ENCODE data around the gene ECHDC3.

ECHDC3 gene

DNA sequence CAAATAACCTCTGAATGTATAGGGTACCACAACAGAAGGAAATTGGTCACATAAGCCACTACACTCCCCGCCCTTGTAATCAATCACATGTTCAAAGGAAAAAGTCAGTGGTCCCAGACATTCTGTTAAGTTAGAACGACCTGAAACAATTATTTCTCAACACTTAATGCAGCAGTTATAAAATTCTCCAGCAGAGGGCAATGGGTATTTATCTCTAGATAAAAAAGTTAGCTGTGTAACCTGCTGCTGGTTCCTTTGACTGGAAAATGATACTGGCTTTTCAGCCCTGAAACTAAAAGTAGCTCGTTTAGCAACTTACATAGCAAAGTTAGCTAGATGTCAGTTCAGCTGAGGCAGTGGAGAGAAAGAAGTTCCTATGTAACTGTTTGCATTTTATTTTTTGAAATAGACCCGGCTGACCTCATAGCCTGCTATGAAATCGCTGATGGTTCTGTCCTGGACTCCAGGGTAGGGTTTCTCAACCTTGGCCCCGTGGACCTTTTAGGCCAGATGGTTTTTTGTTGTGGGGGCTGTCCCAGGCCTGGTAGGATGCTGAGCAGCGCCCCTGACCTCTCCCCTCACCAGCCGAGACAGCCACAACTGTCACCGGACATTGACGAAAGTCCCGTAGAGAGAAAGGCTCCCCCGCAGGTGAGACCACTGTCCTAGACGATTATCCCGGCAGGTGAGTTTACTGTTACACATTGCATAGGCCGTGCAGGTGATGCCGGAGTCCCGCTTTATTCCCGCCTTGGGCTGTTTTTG lies 40.8 kb downstream of the ECHDC3 start:
- no peak for DNase-seq (ENCODE audit: low read depth)

DNA sequence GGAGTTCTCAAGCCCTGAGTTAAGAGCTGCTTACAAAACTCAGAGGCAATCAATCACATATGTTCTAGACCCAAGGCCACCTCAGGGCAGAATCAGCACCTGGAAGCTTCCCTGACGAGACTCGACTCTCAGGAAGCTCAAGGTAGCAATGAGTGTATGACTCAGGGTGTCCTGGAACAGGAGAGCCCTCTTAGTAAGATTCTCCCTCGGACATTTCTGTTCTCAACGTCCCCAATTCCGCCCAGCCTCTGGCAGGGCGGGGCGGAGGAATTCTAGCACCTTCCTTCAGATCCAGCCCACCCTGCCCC lies 41.3 kb downstream of the ECHDC3 start:
- DNase-seq (ENCODE audit: low read depth): no peak

DNA sequence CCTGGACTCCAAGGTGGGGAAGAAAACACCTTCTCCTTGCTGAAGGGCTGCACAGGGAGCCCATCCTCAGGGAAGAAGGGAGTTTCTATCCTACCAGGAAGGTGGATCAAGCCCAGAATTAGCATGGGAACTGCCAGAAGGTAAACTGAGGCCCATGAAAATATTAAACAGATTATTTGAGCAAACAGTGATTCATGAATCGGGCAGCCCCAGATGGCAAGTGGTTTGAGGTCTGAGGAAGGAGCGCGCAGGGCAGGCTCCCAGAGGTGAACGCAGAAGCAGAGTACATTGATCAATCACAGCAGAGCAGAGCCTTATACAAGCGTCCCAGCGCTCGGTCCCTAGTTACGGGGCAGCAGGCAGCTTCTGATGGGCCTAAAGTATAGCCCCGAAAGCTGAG lies 45.2 kb downstream of the ECHDC3 start:
- no peak for DNase-seq (ENCODE audit: low read depth)

- DNase-seq (ENCODE audit: low read depth): no peak
Measured at GRCh38 chr10:11787846-11788245, 45.7 kb downstream of the ECHDC3 start.

GRCh38 chr10:11789306-11789705 lies 47.1 kb downstream of the ECHDC3 start:
- DNase-seq (ENCODE audit: low read depth): no peak

GRCh38 chr10:11789956-11790355 lies 47.8 kb downstream of the ECHDC3 start:
- DNase-seq (ENCODE audit: low read depth): no peak

DNA sequence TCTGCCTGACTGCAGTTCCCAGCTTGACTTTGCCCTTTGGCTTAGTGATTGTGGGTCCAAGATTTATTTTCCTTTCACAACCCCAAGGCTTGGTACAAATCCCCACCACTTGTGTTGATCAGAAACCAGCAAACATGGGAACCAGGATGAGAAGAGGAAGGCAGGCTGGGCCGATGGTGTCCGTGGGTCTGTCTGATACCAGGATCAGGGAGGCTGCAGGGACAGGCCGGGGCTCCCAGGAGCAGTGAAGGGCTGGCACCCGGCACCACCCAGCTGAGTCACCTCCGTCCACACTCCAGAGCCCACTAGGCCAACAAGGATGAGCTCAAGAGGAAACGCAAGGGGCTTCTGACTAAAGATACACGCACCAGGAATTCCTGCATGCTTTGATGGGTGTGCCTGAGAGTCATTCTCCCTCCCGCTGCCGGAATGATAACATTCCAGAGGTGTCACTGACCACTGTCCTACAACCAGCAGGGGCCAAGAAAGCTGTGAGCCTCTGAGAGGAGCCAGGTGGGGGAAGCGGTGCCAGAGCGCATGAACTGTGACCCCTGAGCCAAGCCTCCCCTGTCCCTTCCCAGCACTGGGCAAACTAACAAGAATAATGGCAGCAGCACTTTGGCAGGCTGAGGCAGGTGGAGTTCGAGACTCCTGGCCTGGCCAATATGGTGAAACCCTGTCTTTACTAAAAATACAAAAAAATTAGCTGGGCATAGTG lies 51.7 kb downstream of the ECHDC3 start:
- no peak for DNase-seq (ENCODE audit: low read depth)

GRCh38 chr10:11794566-11794965 lies 52.4 kb downstream of the ECHDC3 start:
- no peak for DNase-seq (ENCODE audit: low read depth)

DNA sequence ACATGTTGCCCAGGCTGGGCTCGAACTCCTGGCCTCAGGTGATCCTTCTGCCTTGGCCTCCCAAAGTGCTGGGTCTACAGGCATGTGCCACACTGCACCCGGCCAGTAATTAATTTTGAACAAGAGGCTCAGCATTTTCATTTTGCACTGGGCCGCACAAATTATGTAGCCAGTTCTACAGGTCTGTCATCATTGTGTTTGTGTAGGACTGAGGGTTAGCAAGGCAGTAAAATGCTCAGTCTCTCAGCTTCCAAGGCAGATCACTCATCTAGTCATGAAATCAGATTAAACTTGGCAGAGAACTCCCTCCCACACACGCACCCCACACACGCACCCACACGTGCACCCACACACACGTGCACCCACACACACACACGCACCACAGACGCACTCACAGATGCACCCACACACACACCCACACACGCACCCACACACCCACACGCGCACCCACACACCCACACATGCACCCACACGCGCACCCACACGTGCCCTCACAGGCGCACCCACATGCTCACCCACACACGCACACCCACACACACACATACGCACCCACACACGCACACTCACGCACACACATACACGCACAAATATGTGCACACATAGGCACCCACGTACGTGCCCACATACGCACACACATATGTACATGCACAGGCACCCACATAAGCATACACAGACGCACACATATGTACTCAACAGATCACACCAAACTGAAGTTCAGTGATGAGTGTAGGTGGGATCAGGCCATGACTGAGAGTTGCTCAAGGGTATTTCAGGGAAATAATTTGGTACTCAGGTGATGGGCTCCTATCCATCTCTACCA lies 53.1 kb downstream of the ECHDC3 start:
- no peak for DNase-seq (ENCODE audit: low read depth)

DNA sequence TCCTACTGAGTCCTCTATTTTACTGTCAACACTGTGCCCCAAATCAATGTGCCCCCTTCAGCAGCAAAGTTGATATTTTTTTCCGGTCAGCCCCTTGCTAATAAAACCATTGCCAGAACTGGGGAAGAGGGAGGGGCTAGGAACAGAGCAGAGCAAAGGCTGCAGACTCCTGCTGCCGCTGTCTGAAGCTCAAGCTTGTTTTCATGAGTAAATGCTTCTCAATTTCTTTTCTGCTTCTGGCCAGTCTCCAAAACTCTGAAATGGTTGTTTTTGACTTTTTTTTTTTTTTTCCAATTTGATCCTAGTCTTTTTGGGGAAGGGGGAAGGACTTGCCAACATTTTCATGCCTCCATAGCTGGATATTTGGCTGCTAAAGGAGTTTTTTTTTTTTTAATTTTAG lies 54.3 kb downstream of the ECHDC3 start:
- DNase-seq (ENCODE audit: low read depth): no peak

GRCh38 chr10:11797281-11797680 lies 55.1 kb downstream of the ECHDC3 start:
- no peak for DNase-seq (ENCODE audit: low read depth)

- no peak for DNase-seq (ENCODE audit: low read depth)
Measured at GRCh38 chr10:11797847-11798633, 55.9 kb downstream of the ECHDC3 start.

DNA sequence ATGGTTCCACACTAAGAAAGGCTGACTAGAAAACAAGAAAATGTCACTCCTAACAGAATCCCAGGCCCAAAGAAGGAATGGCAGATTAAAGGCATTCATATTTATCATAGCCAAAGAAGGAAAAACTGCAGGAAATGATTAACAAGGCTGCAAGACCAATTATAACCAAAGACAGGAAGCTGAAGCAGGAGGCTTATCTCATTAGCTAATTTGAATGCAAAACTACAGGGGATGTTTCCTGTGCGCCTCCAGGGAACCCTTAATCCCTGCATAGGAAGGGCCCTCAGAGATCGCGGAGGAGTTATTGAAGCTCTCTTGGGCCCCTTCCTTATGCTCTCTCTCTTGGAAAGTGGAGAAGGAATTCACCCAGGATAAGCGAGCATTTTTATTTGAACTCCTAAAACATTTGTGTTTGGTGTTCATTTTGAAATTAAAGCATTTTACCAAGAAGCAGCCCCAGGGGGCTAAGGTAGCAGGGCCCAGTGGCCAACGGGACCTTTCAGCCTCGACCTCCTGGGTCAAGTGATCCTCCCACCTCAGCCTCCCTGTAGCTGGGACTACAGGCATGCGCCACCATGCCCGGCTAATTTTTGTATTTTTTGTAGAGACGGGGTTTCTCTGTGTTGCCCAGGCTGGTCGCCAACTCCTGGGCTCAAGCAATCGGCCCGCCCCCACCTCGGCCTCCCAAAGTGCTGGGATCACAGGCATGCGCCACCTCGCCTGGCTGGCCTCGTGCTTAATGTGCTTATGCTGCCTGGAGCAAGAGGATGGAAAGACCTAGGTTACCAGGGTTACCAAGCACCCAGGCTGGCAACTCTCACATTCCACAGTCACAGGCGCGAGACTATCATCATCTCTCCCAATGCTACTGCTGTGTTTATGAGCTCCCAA lies 56.9 kb downstream of the ECHDC3 start:
- DNase-seq (ENCODE audit: low read depth): no peak

- no peak for DNase-seq (ENCODE audit: low read depth)
Measured at GRCh38 chr10:11799736-11800080, 57.5 kb downstream of the ECHDC3 start.

- DNase-seq (ENCODE audit: low read depth): no peak
Measured at GRCh38 chr10:11804336-11804735, 62.2 kb downstream of the ECHDC3 start.

GRCh38 chr10:11805792-11806191 lies 63.6 kb downstream of the ECHDC3 start:
- no peak for DNase-seq (ENCODE audit: low read depth)

- DNase-seq (ENCODE audit: low read depth): no peak
Measured at GRCh38 chr10:11806706-11807105, 64.5 kb downstream of the ECHDC3 start.

DNA sequence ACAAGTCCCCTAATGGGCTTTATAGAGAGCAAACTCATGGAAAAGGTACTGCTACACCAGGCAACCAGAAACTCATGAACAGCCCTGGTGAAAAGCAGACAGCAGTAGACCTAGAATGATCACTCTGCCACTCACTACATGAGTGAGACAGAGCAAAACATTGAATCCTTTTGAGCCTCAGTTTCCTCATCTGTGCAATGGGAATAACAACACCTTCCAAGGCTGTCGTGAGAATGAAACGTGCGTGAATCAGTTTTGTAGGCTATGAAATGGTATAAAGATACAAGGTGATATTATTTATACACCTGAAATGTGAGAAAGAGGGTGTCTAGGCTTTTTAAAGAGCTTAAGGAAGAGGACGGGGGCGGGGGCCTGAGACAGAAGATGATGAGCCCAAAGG lies 66.6 kb downstream of the ECHDC3 start:
- DNase-seq (ENCODE audit: low read depth): no peak

- DNase-seq (ENCODE audit: low read depth): no peak
Measured at GRCh38 chr10:11810313-11810766, 68.2 kb downstream of the ECHDC3 start.

DNA sequence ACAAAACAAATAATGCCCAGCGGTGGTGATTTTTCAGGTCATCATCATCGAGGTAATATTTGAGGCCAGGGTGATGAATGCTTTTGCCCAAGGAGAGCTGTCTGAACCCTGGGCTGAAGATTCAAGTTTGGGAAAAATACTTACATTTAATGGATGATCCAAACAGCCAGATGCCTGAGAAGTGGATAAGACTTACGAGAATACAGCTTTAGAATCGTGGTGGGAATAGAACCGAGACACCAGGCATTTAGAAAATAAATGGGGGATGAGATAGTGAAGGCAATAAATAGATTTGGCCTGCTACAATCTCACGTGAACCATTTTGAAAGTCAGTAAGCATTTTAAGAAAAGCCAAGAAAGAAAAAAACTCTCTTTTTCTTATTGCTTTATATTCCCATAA lies 68.8 kb downstream of the ECHDC3 start:
- DNase-seq (ENCODE audit: low read depth): no peak

- no peak for DNase-seq (ENCODE audit: low read depth)
Measured at GRCh38 chr10:11813177-11813576, 71.0 kb downstream of the ECHDC3 start.
